ENCODE results near the gene CIC. TPM values are rescaled to one million over a fixed set of nuclear protein-coding genes. Genes with fewer than 3 reads are reported as not detected.

The CIC gene
- total RNA-seq, 1 donor from 2014 or later: 61.2 TPM

DNA sequence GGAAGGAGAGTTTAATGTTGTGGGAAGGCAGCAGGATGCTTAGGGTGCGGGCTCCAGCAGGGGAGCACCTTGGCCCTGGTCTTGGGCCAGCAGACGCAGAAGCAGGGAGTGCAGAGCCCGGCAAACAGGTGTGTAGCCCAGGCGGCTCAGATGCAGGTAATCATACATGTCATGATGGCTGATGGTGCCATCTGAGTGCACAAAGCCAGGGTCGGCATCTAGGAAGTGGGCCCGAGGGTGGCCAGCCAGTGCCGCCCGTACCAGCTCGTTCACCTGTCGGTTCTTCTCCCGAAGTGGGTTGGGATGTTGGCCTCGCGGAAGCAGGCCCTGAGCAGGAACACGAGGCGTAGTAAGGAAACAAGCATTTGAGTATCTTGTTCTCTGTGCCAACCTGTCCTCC, 28.0 kb downstream of the CIC start:
- DNase-seq: peak; percentile 56
- intact Hi-C loops (cut with micrococcal nuclease): no loop called here
- H3K9me3 Mint-ChIP-seq: no peaks in the 10 kb centered on the region
- no peaks in the 10 kb centered on the region for H3K27me3 Mint-ChIP-seq
- H3K4me3 Mint-ChIP-seq: no peak overlapping the region
- peaks cover 10% of the 10 kb centered on the region for H3K4me1 Mint-ChIP-seq
- H3K36me3 Mint-ChIP-seq (ENCODE audit: low read depth): peaks cover 14% of the 10 kb centered on the region
- no peak overlapping the region for H3K27ac Mint-ChIP-seq

DNA sequence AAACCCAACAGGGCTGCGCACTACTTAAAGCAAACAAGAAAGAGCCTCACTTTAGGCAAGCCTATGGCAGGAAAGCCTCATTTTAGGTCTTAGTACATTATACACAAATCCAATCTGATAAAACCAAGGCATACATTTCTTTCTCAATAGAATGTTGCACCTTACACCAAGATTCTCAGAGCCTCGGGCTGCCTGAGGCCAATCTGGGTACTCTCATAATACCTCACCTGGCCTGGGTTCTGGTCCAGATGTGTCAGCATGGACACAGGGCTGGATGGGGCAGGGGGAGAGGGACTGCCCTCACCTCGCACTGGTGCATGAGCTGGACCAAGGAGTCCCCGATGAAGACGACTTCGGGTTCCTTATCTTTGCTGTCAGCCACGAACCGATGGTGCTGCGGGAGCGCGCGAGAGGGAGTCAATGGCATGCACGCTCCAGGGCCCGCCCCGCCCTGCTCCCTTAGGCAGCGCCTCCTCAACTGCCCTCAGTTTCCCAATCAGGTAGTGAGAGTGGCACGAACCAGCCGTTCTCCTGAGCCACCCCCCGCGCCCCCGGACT, 32.7 kb downstream of the CIC start, which contains the start of gene PRR19:
TSS of gene PRR19 (plus strand) at position 487 of the 558 bp plus-strand sequence. CDS start 7,453 bp downstream, outside the sequence.
- H3K36me3 Mint-ChIP-seq (ENCODE audit: low read depth): peaks cover 6% of the 10 kb centered on the region
- intact Hi-C loops (cut with micrococcal nuclease): loop anchor here (1.0 to 5.0 kb wide), 4 partner anchors 18 to 169 kb away; partner anchors contain the start of genes MEGF8 and POU2F2
- no peaks in the 10 kb centered on the region for H3K27me3 Mint-ChIP-seq
- peak within 1 kb of the TSS; percentile 90 for H3K27ac Mint-ChIP-seq
- peak within 1 kb of the TSS; percentile 92 for H3K4me3 Mint-ChIP-seq
- no peaks in the 10 kb centered on the region for H3K9me3 Mint-ChIP-seq
- H3K4me1 Mint-ChIP-seq: peaks cover 21% of the 10 kb centered on the region
- peak; percentile 60 for DNase-seq

DNA sequence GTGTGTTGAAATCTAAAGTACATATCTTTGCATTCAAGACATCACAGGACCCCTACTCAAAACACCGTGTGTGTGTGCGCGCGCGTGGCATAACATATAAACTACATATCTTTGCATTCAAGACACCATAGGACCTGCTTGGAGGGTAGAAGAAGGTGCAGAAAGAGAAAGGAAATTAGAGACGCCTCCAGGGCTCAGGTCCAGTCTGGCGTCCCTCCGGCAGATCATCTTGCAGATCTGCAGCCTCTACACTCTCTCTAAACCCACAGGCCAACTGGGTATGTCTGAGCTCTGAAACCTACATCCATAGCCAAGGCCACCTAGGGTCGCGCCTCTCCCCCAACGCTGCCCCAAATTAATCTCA, 34.0 kb downstream of the CIC start:
- no peaks in the 10 kb centered on the region for H3K27me3 Mint-ChIP-seq
- intact Hi-C loops (cut with micrococcal nuclease): loop anchor here (5.0 kb wide), 1 partner anchor 171 kb away; the partner anchor contains the start of gene POU2F2

DNA sequence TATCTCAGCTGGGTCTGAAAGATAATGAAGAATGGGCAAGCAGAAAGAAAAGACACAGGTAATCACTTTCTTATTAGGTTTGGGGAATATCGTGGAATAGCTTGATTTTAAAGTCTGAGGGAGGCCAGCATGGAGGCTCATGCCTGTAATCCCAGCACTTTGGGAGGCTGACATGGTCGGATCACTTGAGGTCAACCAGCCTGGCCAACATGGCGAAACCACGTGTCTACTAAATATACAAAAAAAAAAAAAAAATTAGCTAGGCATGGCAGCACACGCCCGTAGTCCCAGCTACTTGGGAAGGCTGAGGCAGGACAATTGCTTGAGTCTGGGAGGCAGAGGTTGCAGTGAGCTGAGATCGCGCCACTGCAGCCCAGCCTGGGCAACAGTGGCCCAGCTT, 34.8 kb downstream of the CIC start:
- Mint-ChIP-seq H3K27ac (no peak overlapping the region), H3K27me3 (no peaks in the 10 kb centered on the region), H3K9me3 (no peaks in the 10 kb centered on the region), H3K36me3 (ENCODE audit: low read depth) (peaks cover 5% of the 10 kb centered on the region), H3K4me3 (peak overlapping the region; percentile 92), H3K4me1 (peaks cover 21% of the 10 kb centered on the region)
- no peak for DNase-seq
- intact Hi-C loops (cut with micrococcal nuclease): loop anchor here (5.0 kb wide), 1 partner anchor 172 kb away; the partner anchor contains the start of gene POU2F2

More for the DNA sequence above, 34.0 kb downstream of the CIC start:
- peak overlapping the region; percentile 90 for H3K27ac Mint-ChIP-seq
- peaks cover 5% of the 10 kb centered on the region for H3K36me3 Mint-ChIP-seq (ENCODE audit: low read depth)
- peak overlapping the region; percentile 92 for H3K4me3 Mint-ChIP-seq
- no peaks in the 10 kb centered on the region for H3K9me3 Mint-ChIP-seq
- peaks cover 21% of the 10 kb centered on the region for H3K4me1 Mint-ChIP-seq
- no peak for DNase-seq

DNA sequence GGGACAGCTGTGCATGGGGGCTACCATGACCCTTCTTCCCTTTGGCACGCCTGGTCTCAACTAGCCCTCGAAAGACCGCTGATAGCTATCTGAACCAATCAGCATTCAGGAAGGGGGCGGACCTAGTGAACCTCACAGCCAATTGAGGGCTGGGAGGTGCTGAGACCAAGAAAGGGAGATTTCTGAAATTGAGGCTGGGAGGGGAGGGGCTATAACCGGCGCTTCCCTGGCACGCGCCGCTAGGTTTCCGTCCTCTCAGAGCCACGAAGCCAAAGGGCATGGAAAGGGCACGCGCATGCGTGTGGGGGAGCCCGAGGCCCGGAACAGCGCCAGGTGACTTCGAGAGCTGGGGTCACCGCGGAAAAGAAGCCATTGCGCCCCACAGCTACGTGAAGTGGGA, 37.6 kb downstream of the CIC start:
- no peak overlapping the region for H3K27ac Mint-ChIP-seq
- H3K4me3 Mint-ChIP-seq: no peak overlapping the region
- H3K27me3 Mint-ChIP-seq: peaks cover 7% of the 10 kb centered on the region
- no peak for DNase-seq
- H3K36me3 Mint-ChIP-seq (ENCODE audit: low read depth): no peaks in the 10 kb centered on the region
- intact Hi-C loops (cut with micrococcal nuclease): no loop called here
- no peaks in the 10 kb centered on the region for H3K9me3 Mint-ChIP-seq
- H3K4me1 Mint-ChIP-seq: peaks cover 17% of the 10 kb centered on the region

DNA sequence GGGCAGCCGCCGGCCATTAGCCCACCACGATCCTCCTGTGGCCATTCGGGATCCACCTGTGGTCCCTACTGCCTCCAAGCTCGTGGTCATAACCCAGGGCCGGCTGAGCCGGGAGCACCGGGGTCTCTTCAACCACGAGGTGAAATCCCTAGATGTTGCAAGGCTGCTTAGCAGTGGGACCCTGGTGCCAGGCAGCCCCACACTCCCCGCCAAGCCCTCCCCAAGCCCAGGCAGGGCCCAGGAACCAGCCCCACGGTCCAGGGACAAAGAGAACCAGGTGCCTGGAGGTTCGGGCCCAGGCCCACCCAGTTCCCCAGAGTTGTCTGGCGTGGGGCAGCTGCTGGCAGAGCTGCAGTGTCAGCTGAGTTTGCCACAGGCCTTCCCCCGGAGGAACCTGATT, 40.6 kb downstream of the CIC start:
- intact Hi-C loops (cut with micrococcal nuclease): no loop called here
- Mint-ChIP-seq H3K4me3 (no peak overlapping the region), H3K4me1 (peaks cover 11% of the 10 kb centered on the region), H3K9me3 (no peaks in the 10 kb centered on the region), H3K27ac (no peak overlapping the region), H3K27me3 (peaks cover 30% of the 10 kb centered on the region), H3K36me3 (ENCODE audit: low read depth) (no peaks in the 10 kb centered on the region)
- DNase-seq: no peak

DNA sequence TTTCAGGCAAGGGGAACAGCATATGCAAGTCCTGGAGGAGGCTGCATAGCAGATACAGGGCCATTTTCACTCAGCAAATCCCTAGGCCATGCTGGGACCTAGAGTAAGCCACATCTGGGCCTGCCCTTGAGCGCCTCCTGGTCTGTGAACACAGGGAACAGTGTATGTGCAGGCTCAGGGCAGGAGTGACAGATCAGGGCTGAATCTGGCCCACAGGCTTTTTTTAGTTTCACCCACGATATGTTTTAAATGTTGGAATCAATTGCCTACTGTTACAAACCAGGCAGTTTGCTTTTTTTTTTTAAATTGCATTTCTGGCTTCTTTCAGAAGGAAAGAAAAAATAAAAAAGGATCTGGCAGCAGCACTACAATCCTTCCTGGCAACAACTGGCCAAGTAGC, 42.6 kb downstream of the CIC start:
- H3K27me3 Mint-ChIP-seq: peaks cover 38% of the 10 kb centered on the region
- H3K4me1 Mint-ChIP-seq: peaks cover 11% of the 10 kb centered on the region
- H3K4me3 Mint-ChIP-seq: no peak overlapping the region
- no peaks in the 10 kb centered on the region for H3K9me3 Mint-ChIP-seq
- no peaks in the 10 kb centered on the region for H3K36me3 Mint-ChIP-seq (ENCODE audit: low read depth)
- intact Hi-C loops (cut with micrococcal nuclease): no loop called here
- no peak overlapping the region for H3K27ac Mint-ChIP-seq
- DNase-seq: no peak

DNA sequence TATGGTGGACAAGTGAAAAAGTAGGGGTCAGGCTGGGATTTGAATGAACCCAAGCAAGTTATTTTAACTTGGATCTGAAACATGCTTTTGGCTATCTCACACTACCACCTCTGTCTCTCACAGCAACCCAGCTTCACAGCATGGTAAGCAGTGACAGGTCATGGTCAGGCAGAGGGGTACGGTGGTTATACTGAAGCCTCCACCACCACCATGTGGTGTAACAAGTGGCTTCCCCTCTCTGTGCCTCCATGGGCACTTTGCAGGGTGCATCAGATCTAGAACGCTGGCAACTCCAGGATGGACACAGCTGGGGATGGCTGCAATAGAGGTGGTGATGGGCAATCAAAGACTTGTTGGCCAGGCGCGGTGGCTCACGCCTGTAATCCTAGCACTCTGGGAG, 43.3 kb downstream of the CIC start:
- intact Hi-C loops (cut with micrococcal nuclease): no loop called here
- H3K27me3 Mint-ChIP-seq: peaks cover 42% of the 10 kb centered on the region
- H3K4me3 Mint-ChIP-seq: peak overlapping the region; percentile 81

DNA sequence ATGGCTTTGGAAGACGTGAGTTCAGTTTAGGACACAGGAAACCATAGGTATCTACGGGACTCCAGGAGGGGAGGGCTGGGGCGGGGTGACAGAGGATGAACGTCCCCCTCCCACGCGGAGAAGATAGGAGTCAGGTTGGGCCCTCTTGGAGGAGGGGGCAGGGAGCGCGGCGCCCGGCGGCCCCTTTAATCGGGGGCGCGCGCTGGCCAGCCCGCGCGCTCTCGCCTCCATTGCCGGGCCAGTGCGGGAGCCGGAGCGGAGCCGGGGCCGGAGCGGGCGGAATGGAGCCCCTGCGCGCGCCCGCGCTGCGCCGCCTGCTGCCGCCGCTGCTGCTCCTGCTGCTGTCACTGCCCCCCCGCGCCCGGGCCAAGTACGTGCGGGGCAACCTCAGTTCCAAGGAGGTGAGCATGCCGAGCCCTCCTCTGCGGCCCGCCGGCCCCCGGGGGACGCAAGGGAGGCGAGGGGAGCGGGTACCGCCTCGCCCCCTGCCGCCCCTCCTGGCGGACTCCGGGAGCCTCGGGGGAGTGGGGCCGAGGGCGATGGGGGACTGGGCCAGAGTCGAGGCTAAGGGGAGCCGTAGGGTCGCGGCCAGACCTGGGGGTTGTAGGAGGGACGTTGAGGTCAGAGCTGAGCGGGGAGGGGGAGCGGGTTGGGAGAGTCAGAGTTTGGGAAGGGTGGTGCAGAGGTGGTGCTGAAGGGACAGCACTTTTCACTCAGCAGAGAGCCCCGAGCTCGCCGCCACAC, 44.2 kb downstream of the CIC start, which contains the start of gene TMEM145:
TSS of gene TMEM145 (plus strand) at position 214 of the 744 bp plus-strand sequence. CDS start at position 282, 68 bp downstream.
- Mint-ChIP-seq H3K27ac (no peak within 1 kb of the TSS), H3K27me3 (peaks cover 42% of the 10 kb centered on the region), H3K4me3 (peak within 1 kb of the TSS; percentile 81), H3K9me3 (no peaks in the 10 kb centered on the region), H3K4me1 (peaks cover 18% of the 10 kb centered on the region), H3K36me3 (ENCODE audit: low read depth) (no peaks in the 10 kb centered on the region)
- intact Hi-C loops (cut with micrococcal nuclease): no loop called here
- peak; percentile 82 for DNase-seq

More for the DNA sequence above, 43.3 kb downstream of the CIC start:
- no peak for DNase-seq
- Mint-ChIP-seq H3K9me3 (no peaks in the 10 kb centered on the region), H3K27ac (no peak overlapping the region), H3K36me3 (ENCODE audit: low read depth) (no peaks in the 10 kb centered on the region), H3K4me1 (peaks cover 17% of the 10 kb centered on the region)

DNA sequence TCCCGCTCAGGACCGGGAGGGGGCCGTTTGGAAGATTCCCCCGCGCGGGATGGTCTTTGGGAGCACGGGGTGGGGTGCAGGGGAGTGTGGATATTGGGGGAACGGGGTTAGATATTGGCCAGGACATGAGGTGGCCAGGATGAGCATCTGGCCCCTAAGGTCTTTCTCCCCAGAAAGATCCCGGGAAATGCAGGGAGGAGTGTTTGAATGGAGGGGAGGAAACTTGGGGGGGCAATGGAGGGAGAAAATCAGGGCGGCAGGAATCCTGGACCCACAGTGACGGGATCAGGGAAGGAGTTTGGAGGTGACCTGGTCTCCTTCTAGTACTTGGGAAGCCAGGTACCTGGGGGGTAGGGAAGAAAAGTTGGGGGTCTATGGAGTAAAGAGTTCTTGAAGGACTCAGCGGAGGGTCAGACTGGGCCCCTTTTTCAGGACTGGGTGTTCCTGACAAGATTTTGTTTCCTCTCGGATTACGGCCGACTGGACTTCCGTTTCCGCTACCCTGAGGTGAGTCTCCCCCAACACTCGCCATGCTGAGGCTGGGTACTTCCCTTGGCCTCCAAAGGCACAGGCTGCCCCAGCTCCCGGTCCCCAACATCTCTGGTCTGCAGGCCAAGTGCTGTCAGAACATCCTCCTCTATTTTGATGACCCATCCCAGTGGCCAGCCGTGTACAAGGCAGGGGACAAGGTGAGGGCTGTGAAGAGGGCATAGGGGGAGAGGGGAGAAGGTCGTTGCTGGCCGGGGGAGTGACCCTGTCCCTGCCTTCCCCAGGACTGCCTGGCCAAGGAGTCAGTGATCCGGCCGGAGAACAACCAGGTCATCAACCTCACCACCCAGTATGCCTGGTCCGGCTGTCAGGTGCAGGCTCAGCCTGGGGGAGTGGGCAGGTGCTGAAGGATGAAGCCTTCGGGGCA, 45.0 kb downstream of the CIC start:
- no peaks in the 10 kb centered on the region for H3K36me3 Mint-ChIP-seq (ENCODE audit: low read depth)
- H3K4me3 Mint-ChIP-seq: peak overlapping the region; percentile 81
- peaks cover 18% of the 10 kb centered on the region for H3K4me1 Mint-ChIP-seq
- no peak overlapping the region for H3K27ac Mint-ChIP-seq
- DNase-seq: no peak
- intact Hi-C loops (cut with micrococcal nuclease): no loop called here
- H3K9me3 Mint-ChIP-seq: no peaks in the 10 kb centered on the region
- H3K27me3 Mint-ChIP-seq: peaks cover 42% of the 10 kb centered on the region

DNA sequence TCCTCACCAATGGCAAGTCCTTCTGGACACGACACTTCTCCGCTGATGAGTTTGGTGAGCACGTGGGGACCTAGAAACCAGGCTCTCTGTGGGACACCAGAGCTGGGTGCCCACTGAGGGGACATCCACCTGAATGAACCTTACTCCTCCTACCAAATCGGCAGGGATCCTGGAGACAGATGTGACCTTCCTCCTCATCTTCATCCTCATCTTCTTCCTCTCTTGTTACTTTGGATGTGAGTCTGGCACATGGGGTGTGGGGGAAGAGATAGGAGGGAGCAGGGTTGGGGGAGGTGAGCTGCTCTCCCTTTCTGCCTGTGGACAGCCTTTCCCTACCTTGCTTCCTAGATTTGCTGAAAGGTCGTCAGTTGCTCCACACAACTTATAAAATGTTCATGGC, 46.0 kb downstream of the CIC start:
- no peak overlapping the region for H3K27ac Mint-ChIP-seq
- peaks cover 18% of the 10 kb centered on the region for H3K4me1 Mint-ChIP-seq
- H3K27me3 Mint-ChIP-seq: peaks cover 43% of the 10 kb centered on the region
- no peak overlapping the region for H3K4me3 Mint-ChIP-seq
- DNase-seq: no peak
- no peaks in the 10 kb centered on the region for H3K9me3 Mint-ChIP-seq
- intact Hi-C loops (cut with micrococcal nuclease): no loop called here
- no peaks in the 10 kb centered on the region for H3K36me3 Mint-ChIP-seq (ENCODE audit: low read depth)

DNA sequence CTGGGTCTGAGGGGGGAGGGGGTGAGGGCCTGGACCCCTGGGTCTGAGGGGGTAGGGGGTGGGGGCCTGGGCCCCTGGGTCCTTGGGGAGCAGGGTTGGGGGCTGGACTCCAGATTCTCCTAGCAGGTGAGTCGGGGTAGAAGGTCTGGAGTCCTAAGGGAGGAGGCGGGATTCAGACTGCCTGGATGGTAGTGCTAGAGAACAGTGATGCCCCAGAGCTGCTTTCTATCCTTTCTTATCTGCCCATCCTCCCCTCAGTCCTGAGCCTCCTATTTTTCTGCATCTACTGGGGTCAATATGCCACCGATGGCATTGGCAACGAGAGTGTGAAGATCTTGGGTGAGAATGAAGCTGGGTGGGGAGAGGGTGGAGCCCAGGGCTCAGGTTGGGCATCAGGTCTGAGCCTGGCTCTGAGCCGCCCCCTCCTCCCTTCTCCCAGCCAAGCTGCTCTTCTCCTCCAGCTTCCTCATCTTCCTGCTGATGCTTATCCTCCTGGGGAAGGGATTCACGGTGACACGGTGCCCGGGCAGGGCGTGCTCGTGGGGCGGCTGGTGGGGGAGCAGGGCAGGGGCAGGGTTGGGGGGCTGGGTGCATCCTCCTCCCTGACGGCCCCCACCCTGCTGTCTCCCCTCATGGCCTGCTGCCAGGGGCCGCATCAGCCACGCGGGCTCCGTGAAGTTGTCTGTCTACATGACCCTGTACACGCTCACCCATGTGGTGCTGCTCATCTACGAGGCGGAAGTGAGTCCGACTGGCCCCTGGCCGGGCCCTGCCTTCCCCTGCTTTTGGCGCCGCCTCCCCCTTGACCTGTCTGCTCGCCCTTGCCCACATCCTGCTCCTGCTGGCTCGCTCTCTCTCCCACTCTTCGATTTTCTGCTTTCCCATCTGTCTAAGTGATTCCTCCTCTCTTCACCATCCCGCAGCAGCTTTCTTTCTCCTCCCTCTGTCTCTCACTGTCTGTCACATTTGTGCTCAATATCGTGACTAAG, 47.5 kb downstream of the CIC start:
- Mint-ChIP-seq H3K9me3 (no peaks in the 10 kb centered on the region), H3K36me3 (ENCODE audit: low read depth) (no peaks in the 10 kb centered on the region), H3K27ac (peak overlapping the region; percentile 77), H3K27me3 (peaks cover 47% of the 10 kb centered on the region), H3K4me1 (peaks cover 18% of the 10 kb centered on the region), H3K4me3 (peak overlapping the region; percentile 59)
- intact Hi-C loops (cut with micrococcal nuclease): no loop called here
- no peak for DNase-seq

DNA sequence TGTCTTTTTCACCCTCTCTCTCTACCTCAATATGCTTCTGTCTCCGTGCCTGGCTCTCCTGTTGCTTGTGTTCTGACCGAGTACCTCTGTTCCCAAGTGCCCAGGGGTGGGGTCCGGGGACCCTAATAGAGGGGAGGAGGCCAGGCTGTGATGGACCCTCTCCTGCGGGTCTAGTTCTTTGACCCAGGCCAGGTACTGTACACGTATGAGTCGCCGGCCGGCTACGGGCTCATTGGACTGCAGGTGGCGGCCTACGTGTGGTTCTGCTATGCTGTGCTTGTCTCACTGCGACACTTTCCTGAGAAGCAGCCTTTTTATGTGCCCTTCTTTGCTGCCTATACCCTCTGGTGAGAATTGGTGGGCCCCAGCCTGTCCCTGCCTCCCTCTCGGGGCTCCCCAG, 48.5 kb downstream of the CIC start:
- intact Hi-C loops (cut with micrococcal nuclease): no loop called here
- Mint-ChIP-seq H3K27ac (peak overlapping the region; percentile 32), H3K4me3 (no peak overlapping the region)

More for the DNA sequence above, 48.5 kb downstream of the CIC start:
- peaks cover 45% of the 10 kb centered on the region for H3K27me3 Mint-ChIP-seq
- no peaks in the 10 kb centered on the region for H3K9me3 Mint-ChIP-seq
- DNase-seq: no peak
- H3K4me1 Mint-ChIP-seq: peaks cover 16% of the 10 kb centered on the region
- no peaks in the 10 kb centered on the region for H3K36me3 Mint-ChIP-seq (ENCODE audit: low read depth)

All from activated CD4-positive, alpha-beta T cell treated with anti-CD3 and anti-CD28 coated beads, Interleukin-2, amount 10 ng/mL, durations not matched to agents 24 days and 14 days (primary cell).